RPMI7951 (cell line): ENCODE data around the gene ACCSL. TPM values are rescaled to one million over a fixed set of nuclear protein-coding genes. Genes with fewer than 3 reads are reported as not detected.

ENCODE experiments used
- DNase-seq: peaks from one replicate; pipeline ENCODE4 v3.0.0-alpha.2; 2012; ENCODE audit warnings: low read depth
- total RNA-seq: library from RNA; depleted of rRNA; stranded (reverse); fragments of >200 nt; shearing (Covaris generic); gene quantifications from 2 replicates; pipeline ENCODE4 v1.2.3, GENCODE V29; 2014

The ACCSL gene
- total RNA-seq, 1 experiment from 2014 or later, result not detected

DNA sequence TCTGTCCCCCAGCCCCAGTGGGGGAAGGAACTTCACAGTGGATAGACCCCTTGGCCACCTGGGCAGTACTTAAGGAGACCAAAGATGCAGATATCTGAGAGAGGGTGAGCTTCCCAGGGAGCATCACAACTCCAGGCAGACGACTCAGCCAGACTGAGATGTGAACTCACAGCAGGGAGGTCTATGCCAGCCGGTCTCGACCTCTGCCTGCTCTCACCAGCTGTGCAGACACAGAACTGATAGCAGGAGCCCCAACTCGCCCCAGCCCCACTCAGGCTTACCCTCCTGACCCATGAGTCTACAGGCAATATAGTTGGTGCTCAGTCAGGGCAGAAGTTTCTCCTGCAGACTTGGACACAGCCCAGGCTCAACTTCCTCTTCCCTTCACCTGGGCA, 29.7 kb upstream of the ACCSL start:
- DNase-seq, result no peak

DNA sequence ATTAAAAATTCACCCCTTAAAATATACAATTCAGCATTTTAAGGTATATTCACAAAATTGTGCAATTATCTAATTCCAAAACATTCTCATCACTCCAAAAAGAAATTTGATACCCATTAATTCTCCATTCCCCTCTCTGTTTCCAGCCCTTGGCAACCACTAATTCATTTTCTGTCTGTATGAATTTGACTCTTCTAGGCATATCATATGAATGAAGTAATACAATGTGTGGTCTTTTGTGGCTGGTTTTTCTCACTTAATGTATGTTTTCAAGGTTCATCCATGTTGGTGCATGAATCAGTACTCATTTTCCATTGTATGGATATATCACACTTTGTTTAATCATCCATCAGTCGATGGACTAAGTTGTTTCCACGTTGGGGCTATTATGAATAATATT, 29.0 kb upstream of the ACCSL start:
- DNase-seq, result no peak

DNA sequence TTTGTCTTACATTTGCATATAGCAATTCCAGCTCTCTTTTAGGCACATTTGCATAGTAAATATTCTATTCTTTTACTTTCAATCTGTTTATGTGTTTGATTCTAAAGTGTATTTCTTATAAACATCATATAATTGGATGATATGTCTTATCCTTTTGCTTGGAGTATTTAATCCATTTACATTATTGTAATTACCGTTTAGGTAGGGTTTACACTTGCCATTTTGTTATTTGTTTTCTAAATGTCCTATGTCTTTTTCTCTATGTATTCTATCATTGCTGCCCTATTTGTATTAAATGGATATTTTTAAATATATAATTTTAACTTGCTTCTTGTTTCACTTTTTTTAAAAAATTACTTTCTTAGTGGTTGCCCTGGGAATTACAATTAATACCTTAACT, 22.8 kb upstream of the ACCSL start:
- no peak for DNase-seq

DNA sequence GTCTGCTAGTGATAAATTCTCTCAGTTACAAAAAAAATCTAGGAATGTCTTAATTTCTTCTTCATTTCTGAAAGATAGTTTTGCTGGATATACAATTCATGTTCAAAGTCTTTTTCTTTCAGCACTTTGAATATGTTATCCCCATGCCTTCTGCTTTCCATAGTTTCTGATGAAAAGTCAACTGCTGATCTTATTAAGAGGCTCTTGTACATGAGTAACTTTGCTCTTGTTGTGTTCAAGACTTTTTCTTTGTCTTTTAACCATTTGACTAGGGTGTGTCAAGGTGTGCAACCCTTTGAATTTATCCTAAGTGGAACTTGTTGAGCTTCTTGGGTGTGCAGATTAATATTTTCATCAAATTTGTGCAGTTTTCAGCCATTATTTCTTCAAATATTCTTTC, 22.1 kb upstream of the ACCSL start:
- no peak for DNase-seq

DNA sequence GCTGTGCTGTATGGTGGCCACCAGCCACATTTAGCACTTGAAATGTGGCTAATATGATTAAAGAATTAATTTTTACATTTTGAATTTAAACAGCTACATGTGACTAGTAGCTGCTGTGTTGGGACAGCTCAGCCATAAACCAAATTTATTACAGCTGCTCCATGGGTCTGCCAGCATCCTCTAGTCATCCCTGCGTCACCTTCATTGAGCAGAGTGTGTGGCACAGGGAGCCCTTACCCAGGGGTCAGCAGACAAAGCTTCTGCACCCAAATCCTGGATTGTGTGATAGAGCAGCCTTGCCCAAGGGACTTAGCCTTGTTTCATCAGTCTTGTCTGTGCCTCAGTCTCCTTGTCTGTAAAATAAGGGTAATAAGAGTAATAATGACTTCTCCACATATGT, 19.4 kb upstream of the ACCSL start:
- DNase-seq, result no peak

DNA sequence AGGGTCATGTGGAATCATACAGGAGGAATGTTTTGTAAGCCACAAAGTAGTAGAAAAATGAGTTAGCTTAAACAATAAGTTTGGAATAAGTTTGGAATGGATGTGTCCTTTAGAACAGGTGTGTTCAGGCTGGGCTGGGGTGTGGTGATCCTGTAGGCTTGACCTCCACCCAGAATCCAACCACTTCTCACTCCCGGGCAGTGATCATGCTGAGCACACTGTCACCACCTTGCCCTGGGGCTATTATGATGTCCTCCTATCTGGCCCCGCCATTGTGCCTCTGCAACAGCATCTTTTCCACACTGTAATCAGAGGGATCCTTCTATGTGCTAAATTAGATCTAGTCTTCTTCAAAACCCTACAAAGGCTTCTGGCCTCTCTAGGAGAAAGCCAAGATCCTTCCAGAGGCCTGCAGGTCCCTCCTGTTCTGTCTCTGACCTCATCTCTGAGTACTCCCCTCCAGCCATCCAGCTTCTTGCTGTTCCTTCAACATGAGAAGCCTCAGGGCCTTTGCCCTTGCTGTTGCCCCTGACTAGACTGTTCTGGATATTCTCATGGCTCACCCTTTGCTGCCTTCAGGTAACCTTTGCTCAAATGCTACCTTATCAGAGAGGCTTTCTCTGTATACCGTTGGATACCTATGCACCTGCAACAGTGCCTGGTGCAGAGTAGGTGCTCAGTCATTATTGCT, 18.8 kb upstream of the ACCSL start:
- no peak for DNase-seq

DNA sequence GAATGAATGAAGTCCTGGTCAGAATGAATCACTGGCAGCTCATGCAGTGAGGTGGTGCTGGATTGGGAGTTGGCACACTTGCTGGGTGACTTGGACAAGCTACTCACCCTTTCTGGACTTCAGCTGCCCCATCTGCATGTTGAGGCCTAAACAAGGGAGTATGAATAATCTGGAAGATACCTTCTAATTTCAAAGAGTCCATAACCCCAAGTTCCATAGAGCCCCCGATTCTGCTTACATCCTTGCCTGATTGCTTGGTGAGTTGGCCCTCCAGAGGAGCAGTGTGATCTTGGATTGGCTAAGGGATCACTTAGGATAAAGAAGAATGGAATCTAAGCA, 18.3 kb upstream of the ACCSL start:
- no peak for DNase-seq

DNA sequence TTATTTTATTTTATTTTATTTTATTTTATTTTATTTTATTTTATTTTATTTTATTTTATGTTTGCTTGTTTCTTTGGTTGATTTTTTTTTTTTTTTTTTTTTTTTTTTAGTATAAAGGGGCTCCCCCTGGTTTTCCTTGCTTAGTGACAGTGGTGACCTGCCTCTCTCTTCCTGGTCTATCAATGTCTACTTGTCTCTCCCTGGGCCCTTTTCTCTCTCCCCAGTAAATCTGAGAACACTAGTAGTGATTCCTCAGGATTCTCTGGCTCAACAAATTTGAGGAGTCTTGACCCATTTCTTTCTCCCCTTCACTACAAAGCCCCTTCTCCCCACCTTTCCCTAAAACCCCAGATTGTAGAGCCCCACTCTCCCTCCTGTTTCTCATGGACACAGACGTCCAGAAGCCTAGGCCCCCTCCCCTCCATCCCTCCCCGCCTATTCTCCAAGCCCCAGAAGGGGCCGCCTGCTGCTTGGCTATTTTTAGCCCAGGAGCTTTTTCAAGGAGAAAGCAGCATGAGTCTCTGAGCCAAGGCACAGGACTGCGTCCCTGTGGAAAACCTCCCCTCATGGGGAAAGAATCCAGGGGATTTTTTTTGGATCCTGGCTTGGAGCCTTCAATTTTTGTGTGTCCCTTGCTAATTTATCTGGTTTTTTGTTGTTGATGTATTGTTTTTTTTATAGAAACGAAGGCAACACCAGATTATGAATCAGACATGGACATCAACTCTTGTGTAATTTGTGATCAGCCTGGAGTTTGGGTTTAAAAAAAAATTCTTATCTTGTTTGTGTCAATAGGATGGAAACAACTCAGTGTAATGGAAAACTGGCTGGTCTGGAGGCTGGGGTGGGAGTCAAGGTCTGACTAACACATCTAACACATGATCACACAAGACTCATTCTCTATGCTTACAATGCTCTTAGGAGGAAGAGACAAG, 17.5 kb upstream of the ACCSL start:
- DNase-seq, result peak; percentile 22

DNA sequence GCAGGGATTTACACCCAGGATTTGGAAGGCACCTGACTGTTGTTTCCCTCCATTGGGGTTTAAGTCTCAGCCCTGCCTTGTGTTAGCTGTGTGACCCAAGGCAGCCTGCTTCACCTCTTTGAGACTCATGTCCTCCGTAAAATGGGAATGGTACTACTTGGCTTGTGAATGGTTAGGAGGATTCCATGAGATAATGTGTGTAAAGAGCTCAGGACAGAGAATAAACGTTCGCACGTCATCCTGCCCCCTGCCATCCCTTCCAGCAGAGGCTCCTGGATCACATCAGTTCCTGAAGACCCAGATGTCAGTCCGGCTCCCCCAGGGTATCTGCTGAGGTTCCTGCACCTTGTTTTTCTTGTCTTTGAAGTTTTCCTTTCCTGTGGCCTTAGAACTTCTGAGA, 16.8 kb upstream of the ACCSL start:
- DNase-seq, result no peak

DNA sequence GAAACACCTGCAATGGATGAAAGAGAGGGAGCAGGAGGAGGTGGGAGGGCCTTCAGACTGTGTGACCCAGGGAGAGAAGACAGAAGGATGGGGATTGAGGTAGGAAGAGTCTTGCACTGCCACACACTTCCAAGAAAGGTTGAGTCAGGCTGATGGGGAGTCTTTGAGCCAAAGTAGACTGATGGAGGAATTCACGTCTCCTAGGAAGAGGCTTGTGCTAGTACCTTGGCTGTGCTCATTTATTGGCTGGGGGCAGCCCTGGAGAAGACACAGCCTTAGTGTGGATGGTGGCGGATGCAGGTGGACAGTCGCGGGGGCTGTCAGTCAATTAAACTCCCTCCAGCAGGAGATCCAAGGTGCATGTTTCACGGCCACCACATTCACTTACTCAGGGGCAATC, 16.2 kb upstream of the ACCSL start:
- no peak for DNase-seq

DNA sequence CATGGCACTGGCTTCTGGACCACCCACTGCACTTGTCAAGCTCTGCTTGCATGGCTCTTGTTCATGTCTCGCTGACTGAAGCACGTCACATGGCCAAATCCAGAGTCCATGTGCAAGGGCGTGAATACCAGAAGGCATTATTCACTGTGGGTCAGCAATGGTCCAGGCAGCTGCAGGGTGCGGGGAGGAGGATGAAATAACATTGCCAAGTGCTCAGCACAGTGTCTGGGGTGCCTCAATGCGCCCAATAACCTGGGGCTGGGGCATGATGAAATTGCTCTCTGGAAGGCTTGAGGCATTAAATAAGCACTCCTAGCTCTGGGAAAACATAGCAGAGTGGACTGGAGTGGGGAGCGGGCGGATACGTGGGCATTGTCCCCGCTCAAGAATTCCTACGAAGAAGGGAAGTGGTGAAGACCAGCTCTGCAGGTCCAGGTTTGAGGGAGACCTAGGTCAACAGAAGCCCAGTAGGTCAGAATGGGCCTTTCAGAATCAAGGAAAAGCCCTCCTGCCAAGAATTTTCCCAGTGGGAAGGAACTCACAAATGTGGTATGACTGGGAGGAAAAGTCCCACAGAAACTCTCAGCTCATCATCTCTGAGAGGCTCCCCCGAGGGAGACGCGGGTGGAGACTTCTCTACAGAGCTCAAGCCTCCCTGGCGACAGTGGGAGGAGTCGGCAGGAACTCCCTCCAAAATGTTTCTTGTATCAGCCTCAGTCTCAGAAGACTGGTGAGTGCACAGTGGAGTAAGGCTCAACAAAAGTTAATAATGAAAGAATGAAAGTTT, 15.3 kb upstream of the ACCSL start:
- DNase-seq, result peak; percentile 49

DNA sequence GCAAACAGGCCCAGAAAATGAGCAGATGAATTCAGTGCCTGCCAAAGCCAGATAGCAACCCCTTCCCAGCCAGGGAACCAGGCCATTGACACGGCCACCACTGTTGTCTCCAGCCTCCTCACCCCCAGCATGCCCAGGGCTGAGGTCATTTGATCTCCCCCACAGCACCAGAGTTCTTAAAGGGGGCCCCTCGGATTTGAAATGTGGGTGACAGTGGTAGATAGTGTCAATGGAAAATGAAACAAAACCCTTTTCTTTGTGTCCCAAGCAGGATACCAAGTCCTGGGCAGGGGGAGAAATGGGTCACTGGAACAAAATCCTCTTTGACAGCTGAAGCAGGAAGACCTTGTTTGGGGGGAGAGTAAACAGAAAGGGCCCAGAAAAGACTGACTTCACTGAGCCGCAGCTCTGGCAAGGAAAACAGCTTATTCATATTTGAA, 14.3 kb upstream of the ACCSL start:
- no peak for DNase-seq

DNA sequence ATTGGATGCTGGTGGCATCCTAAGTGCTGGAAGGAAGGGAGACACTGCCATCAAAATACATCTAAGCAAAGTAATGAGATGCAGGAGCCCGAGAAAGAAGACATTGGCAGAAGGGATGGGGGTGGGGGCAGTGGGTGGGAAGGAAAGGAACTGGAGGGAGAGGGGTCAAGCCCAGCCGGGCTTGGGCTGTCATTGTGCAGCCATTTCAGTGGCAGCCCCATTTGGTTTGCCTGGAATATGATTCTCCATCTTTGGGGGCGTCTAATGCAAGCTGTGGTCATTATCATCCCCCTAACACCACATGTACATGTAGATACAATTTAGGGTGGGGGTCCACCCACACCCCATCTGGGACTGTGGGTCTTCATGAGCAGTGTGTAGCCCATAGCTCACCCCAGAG, 13.9 kb upstream of the ACCSL start:
- no peak for DNase-seq

DNA sequence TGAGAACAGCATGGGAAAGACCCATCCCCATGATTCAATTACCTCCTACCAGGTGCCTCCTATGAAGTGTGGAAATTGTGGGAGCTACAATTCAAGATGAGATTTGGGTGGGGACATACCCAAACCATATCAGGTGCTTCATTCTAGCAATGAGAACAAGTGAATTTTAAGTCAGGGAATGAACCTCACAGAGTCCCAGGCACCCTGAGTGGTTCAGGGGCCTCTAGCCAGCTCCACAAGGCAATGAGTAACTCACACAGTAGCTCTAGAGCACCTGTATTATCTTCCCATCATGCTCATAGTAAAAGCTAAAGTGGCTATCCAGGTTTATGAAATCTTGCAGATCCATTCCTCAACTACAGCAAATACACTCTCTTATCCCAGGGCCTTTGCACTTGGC, 13.1 kb upstream of the ACCSL start:
- no peak for DNase-seq

DNA sequence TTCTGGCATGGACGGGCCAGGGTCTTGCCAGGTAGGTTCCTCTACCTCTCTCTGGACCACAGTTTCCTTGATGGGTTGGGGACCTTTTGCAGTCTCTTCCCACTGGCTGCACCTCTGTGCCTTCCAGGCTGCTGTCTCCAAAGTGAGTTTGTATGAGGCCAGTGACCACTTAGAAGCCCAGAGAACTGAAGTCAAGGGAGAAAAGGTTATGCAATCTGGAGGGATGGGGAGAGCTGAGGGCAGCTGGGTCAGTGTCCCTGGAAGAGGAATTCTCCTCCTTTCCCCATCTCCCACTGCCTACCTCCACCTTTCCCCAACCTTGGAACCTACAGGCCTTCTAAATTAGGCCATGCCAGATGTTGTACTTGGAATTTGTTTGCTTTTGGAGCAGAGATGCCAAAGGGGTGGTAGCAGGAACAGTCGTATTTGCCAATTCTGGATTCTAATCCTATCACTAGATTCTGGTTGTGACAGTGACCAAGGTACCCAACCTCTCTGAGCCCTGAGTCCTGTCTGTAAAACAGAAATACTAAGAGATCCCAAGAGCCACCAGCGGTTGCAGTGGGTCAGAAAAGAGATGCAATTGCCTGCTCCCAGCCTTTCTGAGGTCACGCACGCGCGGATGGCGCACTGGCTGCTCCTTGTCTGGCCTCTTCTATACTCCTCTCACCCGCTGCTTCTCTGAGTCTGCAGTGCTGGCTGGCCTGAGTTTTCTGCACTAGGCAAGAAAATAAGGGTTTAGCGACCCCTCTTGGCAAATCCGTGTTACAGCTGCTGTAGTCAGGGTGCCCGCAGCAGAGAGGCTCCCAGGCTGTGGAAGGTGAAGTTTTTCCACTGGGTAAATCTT, 10.7 kb upstream of the ACCSL start:
- DNase-seq, result peak; percentile 73

DNA sequence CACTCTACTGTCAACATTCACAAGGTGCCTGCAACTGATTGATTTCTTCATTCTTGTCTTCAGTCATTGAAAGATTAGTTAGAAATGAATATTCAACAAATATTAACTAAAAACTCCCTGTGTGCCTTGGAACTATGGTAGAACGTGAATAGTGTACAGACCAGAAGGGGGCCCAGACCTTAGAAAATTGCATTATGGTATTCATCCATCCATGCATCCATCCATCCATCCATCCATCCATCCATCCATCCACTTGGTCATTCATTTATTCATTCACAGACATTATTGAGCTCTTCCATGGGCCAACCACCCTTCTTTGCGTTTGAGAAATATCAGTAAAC, 10.2 kb upstream of the ACCSL start:
- no peak for DNase-seq

DNA sequence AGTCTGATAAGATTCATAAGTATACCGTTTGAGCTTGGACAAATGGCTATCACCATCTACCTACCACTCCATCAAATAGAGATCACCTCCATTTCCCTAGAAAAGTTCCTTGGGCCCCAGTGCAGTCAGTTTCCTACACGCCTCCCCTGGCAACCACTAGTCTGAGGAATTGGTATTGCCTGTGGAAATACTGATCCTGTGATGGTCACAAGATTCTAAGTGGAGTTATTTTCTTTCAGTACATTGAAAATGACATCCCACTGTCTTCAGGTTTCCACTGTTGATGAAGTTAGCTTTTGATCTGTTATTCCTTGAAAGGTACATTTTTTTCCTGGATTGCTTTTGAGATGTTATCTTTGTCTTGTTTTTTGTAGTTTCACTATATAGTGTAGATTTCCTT, 4.6 kb upstream of the ACCSL start:
- no peak for DNase-seq

DNA sequence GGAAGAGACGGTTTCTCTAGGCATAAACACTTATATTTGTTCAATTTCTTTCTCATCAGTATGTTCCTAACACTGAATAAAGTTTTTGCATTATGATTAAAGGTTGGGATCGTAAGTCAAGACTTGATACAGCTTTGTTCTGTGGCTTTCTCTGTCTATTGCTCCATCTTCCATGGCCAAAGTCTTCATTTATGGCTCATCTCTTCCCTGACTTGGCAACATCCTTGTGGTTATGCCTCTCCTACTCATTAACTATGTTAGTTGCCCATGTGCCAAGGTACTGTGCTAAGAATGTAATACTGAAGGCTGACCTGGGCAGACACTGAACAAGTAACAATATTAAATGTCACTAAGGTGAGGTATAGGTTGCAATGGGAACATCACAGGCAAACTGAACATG, 1.6 kb upstream of the ACCSL start:
- DNase-seq, result no peak

DNA sequence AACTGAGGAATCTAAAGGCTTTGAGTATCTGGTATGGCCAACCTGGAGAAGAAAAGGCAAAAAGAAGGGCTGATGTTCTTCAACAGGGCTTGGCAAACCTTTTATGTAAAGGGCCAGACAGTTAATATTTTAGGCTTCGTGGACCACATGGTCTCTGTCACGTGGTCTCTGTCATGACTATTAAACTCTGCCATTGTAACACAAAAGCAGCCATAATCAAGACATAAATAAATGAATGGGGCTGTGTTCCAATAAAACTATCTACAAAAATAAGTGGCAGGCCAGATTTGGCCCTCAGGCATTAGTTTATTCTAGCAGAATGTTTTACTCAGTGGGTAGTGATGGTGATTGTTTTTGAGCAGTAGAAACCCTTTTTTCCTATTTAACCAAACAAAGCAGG, 483 bp upstream of the ACCSL start:
- DNase-seq, result no peak

DNA sequence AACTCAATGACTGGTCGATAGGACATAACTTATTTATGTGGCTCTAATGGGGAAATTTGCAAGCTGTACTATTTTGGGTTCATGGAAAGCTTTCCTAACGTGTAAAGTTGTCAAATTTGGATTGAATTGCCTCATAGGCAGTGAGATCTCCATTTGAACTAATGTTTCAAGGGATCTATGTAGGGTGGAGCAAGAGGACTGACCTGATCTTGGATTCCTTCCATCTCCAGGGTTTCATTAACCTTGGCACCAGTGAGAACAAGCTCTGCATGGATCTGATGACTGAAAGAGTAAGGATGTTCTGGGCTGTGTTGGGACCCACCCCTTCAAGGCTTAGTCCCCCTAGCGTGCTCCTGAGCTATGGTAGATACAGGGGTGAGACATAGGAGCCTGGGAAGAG, 2.1 kb downstream of the ACCSL start:
- DNase-seq, result no peak

DNA sequence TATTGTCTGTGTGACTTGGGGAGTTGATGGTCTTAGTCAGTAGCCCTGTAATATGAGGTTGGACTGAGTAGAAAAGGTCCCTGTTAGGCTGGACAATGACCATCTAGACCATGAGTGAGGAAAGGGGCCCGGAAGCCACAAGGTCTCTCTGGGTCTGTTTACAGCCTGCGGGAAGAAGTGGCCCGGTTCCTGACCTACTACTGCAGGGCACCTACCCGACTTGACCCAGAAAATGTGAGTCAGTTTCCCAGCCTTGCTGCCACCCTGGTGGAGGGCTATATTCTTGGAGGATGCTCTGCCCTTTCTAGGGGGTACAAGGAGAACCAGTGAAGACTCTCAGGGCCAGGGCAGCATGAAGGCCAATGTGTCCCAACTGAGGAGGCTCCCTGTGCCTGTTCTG, 3.4 kb downstream of the ACCSL start:
- DNase-seq, result no peak

DNA sequence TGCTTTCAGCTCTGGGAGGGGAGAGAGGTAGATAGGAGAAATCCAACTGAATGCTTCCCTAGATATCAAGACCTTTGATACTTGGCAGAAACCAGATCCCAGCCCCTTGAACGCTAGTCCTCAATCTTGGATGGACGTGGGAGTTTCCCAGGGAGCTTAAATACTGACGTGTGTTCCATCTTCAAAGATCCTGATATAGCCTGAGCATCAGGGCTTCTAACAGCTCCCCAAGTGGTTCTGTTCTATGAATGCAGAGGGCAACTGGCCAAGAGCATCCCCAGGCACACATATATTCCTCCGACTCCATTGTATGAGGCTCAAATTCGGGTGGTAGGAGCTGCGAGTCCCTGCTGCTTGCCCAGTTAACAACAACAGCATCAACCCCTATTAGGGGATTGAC, 9.6 kb downstream of the ACCSL start:
- no peak for DNase-seq
